ENCODE measurements around the gene PRR14L. TPM values are rescaled to one million over a fixed set of nuclear protein-coding genes. Genes with fewer than 3 reads are reported as not detected.
"Not testable (repeated sequence)": the region's sequence is repeated elsewhere in the genome, so short reads cannot be mapped to it uniquely, and the experiment has no call there.

Gene PRR14L
- total RNA-seq, 1 donor from 2014 or later: 74.9 TPM

DNA sequence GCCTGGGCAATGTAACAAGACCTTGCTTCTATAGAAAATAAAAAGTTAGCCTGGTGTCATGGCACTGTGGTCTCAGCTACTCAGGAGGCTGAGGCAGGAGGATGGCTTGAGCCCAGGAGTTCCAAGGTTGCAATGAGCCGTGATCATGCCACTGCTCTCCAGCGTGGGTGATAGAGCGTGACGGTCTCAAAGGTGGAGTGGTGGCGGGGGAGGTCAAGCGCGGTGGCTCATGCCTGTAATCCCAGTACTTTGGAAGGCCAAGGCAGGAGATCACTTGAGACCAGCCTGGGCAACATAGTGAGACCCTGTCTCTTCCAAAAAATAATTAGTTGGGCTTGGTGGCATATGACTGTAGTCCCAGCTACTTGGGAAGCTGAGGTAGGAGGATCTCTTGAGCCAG, 71.2 kb downstream of the PRR14L start:
- Mint-ChIP-seq H3K4me1 (peaks cover 6% of the 10 kb centered on the region), H3K4me3 (no peak overlapping the region), H3K27ac (ENCODE audit: unreplicated experiment) (no peak overlapping the region), H3K27me3 (ENCODE audit: low read depth) (no peaks in the 10 kb centered on the region), H3K36me3 (ENCODE audit: low read depth) (no peaks in the 10 kb centered on the region), H3K9me3 (no peaks in the 10 kb centered on the region)
- no peak for DNase-seq (ENCODE audit: low read depth, low spot score)
- TF ChIP-seq, protein P1, sequence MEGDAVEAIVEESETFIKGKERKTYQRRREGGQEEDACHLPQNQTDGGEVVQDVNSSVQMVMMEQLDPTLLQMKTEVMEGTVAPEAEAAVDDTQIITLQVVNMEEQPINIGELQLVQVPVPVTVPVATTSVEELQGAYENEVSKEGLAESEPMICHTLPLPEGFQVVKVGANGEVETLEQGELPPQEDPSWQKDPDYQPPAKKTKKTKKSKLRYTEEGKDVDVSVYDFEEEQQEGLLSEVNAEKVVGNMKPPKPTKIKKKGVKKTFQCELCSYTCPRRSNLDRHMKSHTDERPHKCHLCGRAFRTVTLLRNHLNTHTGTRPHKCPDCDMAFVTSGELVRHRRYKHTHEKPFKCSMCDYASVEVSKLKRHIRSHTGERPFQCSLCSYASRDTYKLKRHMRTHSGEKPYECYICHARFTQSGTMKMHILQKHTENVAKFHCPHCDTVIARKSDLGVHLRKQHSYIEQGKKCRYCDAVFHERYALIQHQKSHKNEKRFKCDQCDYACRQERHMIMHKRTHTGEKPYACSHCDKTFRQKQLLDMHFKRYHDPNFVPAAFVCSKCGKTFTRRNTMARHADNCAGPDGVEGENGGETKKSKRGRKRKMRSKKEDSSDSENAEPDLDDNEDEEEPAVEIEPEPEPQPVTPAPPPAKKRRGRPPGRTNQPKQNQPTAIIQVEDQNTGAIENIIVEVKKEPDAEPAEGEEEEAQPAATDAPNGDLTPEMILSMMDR (conservative IDR thresholded peaks at IDR 0.05): no peak

- Mint-ChIP-seq H3K36me3 (ENCODE audit: low read depth) (no peaks in the 10 kb centered on the region), H3K27me3 (ENCODE audit: low read depth) (no peaks in the 10 kb centered on the region), H3K27ac (ENCODE audit: unreplicated experiment) (no peak overlapping the region), H3K9me3 (no peaks in the 10 kb centered on the region), H3K4me1 (peaks cover 6% of the 10 kb centered on the region), H3K4me3 (peak overlapping the region; percentile 87)
- TF ChIP-seq, protein P1 (conservative IDR thresholded peaks at IDR 0.05): no peak
- peak; percentile 82 for DNase-seq (ENCODE audit: low read depth, low spot score)
Observed at GRCh38 chr22:31676700-31677099, 73.2 kb downstream of the PRR14L start.

- H3K36me3 Mint-ChIP-seq (ENCODE audit: low read depth): not testable (repeated sequence)
Observed at GRCh38 chr22:31674219-31674618, 75.7 kb downstream of the PRR14L start.

DNA sequence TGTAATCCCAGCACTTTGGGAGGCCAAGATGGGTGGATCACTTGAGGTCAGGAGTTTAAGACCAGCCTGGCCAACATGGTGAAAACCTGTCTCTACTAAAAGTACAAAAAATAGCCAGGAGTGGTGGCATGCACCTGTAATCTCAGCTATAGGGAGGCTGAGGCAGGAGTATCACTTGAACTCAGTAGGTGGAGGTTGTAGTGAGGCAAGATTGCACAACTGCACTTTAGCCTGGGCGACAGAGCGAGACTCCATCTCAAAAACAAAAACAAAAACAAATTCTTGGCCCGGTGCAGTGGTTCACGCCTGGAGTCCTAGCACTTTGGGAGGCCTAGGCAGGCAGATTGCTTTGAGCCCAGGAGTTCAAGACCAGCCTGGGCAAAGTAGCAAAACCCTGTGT, 81.1 kb downstream of the PRR14L start:
- H3K27me3 Mint-ChIP-seq (ENCODE audit: low read depth): peaks cover 15% of the 10 kb centered on the region
- H3K36me3 Mint-ChIP-seq (ENCODE audit: low read depth); DNase-seq (ENCODE audit: low read depth, low spot score); H3K4me1 Mint-ChIP-seq; H3K9me3 Mint-ChIP-seq; H3K4me3 Mint-ChIP-seq; H3K27ac Mint-ChIP-seq (ENCODE audit: unreplicated experiment): not testable (repeated sequence)

More at GRCh38 chr22:31674219-31674618, 75.7 kb downstream of the PRR14L start:
- DNase-seq (ENCODE audit: low read depth, low spot score); H3K27me3 Mint-ChIP-seq (ENCODE audit: low read depth); H3K4me3 Mint-ChIP-seq; H3K27ac Mint-ChIP-seq (ENCODE audit: unreplicated experiment); H3K9me3 Mint-ChIP-seq; H3K4me1 Mint-ChIP-seq: not testable (repeated sequence)

DNA sequence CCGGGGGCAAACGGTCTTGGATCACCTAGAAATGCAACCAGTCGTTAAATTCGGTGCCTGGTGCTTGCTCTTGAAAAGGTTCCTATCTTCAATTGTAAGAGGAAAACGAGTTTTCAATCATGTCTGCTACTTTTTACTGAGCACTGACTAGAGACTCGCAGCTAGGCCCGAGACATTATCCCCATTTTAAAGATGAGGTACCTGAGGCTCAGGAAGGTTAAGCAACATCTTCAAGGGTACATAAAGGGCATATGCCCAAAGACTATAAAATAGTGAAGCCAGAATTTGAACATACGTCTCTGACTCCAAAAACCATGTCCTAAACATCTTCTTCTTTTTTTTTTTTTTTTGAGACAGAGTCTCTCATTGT, 87.3 kb downstream of the PRR14L start:
- Mint-ChIP-seq H3K4me3 (peak overlapping the region; percentile 95), H3K27ac (ENCODE audit: unreplicated experiment) (no peak overlapping the region)
- no peak for DNase-seq (ENCODE audit: low read depth, low spot score)

DNA sequence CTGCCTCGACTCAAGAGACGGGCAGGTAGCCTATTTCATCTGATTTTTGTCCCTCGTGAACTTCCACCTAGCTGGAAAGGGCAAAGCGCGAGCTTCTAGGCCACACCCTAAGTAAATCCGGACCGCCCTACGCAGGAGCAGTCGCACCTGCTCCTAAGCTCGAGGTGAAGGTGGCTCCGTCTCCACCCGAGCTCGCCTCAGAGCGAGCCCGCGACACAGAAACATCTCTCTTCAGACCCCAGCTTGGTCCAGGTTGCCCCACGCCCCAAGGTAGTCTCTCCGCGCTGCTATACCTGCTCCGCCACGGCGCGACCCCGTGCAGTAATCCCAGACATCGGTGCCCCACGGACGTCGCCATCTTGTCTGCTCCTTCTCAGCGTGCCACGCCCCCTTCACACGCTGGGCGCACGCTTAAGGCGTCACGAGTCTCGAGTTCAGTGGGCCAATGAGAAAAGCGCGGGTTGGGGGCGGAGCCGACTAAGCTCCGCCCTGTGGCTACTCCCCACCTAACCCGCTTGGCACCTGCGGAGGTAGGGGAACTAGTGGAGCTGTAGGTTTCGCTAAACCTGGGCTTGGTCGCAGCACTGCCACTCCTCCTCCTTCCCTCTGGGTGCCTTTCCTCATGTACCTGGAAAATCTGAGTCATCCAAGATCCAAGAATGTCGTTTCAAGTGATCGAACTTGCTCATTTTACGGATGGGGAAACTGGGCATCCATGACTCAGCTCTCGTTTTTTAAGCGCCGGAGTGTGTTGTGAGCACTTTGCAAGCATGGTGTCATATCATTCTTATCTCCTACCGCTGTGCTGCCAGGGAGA, 87.9 kb downstream of the PRR14L start, which contains the start of gene PISD:
Gene PISD, minus strand, starts transcription at position 365 of the 817 bp plus-strand sequence. Its CDS starts 7 bp downstream, at position 358.
- no peaks in the 10 kb centered on the region for H3K36me3 Mint-ChIP-seq (ENCODE audit: low read depth)
- H3K4me3 Mint-ChIP-seq: peak within 1 kb of the TSS; percentile 95
- peaks cover 19% of the 10 kb centered on the region for H3K4me1 Mint-ChIP-seq
- DNase-seq (ENCODE audit: low read depth, low spot score): peak; percentile 92
- TF ChIP-seq, protein P1 (conservative IDR thresholded peaks at IDR 0.05): no peak
- H3K27ac Mint-ChIP-seq (ENCODE audit: unreplicated experiment): peak within 1 kb of the TSS; percentile 97
- no peaks in the 10 kb centered on the region for H3K9me3 Mint-ChIP-seq
- H3K27me3 Mint-ChIP-seq (ENCODE audit: low read depth): peaks cover 11% of the 10 kb centered on the region

More for the DNA sequence above, 87.3 kb downstream of the PRR14L start:
- Mint-ChIP-seq H3K36me3 (ENCODE audit: low read depth) (no peaks in the 10 kb centered on the region), H3K27me3 (ENCODE audit: low read depth) (peaks cover 11% of the 10 kb centered on the region), H3K4me1 (peaks cover 19% of the 10 kb centered on the region), H3K9me3 (no peaks in the 10 kb centered on the region)
- TF ChIP-seq, protein P1 (conservative IDR thresholded peaks at IDR 0.05): no peak

DNA sequence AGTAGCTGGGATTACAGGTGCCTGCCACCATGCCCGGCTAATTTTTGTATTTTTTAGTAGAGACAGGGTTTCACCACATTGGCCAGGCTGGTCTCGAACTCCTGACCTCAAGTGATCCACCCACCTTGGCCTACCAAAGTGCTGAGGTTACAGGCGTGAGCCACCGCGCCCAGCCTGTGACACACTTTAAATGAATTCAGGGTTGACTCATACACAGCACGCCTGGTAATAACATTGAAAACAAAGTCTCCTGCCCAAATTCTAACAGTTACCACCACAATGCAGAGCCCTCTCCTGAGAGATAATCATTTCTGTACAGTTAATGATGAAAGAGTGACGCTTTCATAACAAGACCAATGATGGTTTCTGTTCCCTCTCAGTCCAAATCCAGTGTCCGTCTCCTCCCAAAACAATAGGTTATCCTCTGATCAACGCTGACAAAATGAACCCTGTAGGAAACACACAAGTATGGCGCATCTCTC, 89.0 kb downstream of the PRR14L start:
- not testable (repeated sequence) for H3K36me3 Mint-ChIP-seq (ENCODE audit: low read depth); H3K9me3 Mint-ChIP-seq; DNase-seq (ENCODE audit: low read depth, low spot score); H3K27ac Mint-ChIP-seq (ENCODE audit: unreplicated experiment)
- Mint-ChIP-seq H3K4me3 (peak overlapping the region; percentile 95), H3K27me3 (ENCODE audit: low read depth) (peaks cover 11% of the 10 kb centered on the region), H3K4me1 (peaks cover 19% of the 10 kb centered on the region)

All from neural crest cell (in vitro differentiated cells).